GM21528 (cell line): ENCODE data around the gene PITX1.

Source experiments
- ATAC-seq: cut with Tn5 transposase; IDR thresholded peaks from one replicate; pipeline ENCODE4 v1.9.1; 2021; ENCODE audit warnings: mild to moderate bottlenecking, moderate library complexity; ENCODE audit not compliant: unreplicated experiment, low FRiP score

The PITX1 gene

DNA sequence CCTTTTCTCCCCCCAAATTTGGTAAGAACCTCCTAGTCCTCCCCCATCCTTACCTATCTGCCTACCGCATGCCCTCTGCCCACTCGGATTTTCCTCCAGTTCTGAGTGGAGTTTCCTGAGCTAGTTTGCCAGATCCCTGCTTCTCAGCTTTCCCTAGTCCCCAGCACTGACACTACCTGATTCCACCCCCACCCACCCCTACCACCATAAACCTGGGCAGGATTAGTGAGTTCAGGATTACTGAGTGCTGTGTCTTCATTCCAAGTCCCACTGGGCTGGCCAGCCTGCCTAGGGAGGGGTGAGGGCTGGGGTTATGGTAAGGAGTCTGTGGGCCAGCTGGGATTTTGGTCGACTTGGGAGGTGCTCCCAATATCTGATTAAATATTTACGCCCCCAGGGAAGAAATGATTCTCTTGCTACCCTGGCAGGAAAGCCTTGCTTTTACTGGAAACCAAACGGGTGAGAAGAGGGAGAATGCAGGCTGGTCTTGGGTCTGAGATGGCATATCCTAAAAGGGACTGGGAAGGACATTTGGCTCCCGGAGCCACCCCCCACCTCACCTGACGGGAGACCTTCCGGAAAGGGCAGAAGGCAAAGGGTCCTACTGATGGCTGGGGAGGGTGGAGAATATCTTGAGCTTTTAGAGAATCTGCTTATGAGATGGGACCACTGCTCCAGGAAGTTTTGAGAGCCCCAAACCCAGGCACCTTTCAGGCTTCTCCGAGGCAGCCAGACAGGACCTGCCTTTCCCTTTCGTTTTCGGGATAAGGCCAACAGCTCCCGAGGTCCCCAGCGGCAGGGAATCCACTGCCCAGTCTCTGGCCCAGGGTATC lies 3.7 kb downstream of the PITX1 start:
- no peak for ATAC-seq

DNA sequence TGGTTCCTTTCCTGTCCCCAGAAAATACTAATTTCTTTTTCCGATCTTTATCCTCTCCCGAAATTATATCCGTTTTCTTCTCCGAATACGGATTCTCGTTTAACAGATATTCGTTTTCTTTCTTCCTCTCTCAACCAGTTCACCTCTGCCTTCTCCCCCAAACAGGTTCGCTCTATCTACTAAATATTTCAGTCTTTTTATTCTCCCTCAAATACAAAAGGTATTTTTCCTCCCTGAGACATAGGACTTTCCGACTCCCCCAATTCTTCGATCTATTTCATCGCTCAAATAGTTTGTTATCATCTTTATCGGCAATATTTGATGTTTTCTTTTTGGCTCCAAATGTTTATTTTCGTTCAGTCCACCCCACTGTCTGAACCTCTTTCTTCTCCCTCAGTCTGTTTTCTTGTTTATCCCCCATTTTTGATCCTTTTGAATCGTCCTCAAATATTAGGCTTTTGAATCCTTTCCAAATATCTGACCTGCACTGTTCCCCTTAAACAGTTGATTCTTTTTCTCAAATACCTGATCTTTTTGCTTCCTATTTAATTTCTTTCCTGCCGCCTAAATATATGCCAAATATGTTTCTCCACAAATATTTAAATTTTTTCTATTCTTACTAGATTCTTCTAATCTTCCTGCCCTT lies 4.4 kb downstream of the PITX1 start:
- ATAC-seq: no peak

DNA sequence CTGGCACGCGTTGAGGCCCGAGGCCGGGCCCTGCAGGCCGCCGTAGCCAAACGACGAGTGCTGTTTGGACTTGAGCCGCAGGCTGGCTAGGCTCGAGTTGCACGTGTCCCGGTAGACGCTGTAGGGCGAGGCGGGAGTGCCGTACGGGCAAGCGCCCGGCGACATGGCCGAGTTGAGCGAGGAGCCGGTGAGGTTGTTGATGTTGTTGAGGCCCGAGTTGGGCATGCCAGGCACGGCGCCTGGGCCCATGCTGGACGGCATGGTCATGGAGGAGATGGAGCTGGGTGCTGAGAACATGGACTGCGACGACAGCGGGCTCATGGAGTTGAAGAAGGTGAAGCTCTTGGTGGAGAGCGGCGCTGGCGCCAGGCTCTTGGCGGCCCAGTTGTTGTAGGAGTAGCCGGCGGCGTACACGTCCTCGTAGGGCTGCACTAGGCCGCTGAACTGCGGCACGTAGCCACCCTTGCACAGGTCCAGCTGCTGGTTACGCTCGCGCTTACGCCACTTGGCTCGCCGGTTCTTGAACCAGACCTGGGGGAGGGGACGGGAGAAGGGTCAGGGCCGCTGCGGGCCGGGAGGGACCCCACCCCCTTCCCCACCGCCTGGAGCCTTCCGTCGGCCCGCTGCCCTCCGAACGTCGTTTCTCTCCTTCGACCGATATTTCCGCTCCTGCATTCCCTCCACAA lies 5.1 kb downstream of the PITX1 start:
- ATAC-seq: no peak

DNA sequence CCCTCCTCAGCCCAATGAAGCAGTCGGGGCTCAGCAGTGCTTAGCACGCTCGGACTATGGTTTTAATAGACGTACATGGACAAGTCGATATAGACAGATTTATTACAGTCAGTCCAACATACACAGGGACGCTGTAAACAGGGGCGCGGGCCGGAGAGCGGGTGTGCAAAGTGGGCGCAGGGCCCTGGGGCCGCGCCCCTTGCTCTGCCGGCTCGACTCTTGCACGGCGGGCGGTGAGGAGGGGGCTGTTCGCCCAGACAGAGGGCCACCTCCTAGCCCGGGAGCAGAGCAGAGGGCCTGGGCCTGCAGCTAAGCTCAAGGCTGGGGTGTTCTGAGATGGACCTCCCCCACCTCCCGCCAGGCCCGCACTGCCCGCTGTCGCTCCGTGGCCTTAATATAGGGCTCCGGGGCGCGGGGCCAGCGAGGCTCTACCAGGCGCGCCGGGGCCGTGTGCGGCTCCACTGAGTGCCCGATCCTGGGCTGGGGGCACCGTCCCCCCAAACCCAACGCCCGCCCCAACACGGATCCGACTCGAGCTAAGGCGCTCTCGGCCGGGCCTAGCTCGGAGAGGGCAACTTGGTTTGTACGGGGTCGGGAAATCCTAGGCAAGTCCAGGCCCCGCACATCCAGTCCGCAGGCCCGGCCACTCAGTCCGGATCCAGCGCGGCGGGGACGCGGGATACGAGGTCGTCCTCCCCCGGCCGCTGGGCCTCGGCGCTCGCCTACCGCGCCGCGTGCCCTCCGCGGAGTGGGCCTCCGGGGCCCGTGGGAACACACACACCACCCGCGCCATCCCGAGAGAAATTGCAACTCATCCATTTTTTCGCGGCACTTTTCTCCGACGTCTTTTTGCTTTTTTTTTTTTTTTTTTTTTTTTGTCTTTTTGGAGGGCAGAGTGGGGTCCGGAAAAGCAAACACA lies 6.1 kb downstream of the PITX1 start:
- no peak for ATAC-seq

DNA sequence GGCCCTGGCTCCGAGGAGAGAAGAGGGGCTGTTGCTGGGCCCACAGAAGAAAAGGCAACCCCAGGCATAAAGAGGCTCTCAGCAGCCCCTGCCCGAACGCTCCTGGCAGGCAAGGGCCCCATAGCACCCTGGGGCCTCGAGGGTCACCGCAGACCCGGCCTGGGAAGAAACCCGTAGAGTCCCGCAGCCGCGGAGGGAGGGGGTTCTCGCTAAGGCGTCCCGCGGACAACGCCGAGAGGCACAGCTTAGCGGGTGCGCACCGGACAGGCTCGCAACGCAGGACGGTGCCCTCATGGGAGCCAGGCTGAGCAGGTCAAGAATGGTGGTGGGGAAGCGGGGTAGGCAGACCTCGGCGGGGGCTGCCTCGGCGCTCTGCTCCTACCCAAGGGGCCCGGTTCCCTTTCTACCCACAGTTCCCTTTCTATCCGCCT lies 6.7 kb downstream of the PITX1 start:
- ATAC-seq: no peak

DNA sequence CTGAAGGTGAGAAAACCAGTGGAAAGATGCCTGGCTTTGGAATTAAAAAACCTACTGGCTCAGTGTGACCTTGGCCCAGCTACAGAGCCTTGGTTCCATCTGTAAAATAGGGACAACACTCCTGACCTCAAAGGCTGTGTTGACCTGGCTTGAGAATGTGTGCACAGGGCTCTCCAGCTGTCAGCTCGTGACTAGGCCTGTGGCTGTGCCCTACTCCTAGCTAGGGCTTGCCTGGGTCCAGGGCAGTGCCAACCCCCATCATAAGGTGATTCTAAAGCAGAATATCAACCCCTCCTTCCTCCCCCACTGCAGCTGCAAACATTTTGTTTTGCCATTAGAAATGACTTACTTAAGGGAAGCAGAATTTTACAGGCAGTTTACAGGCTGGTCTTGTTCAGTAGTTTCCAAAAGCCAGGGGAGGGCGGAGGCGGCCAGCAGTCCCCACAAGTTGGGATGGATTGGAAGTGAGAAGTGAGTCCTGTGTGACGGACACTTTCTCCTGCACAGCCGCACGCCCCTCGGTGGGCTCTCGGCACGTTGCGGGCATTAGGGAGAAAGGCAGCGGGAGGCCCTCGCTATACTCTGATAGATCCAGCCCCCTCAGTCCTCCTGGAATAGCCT lies 7.3 kb downstream of the PITX1 start:
- ATAC-seq: no peak

DNA sequence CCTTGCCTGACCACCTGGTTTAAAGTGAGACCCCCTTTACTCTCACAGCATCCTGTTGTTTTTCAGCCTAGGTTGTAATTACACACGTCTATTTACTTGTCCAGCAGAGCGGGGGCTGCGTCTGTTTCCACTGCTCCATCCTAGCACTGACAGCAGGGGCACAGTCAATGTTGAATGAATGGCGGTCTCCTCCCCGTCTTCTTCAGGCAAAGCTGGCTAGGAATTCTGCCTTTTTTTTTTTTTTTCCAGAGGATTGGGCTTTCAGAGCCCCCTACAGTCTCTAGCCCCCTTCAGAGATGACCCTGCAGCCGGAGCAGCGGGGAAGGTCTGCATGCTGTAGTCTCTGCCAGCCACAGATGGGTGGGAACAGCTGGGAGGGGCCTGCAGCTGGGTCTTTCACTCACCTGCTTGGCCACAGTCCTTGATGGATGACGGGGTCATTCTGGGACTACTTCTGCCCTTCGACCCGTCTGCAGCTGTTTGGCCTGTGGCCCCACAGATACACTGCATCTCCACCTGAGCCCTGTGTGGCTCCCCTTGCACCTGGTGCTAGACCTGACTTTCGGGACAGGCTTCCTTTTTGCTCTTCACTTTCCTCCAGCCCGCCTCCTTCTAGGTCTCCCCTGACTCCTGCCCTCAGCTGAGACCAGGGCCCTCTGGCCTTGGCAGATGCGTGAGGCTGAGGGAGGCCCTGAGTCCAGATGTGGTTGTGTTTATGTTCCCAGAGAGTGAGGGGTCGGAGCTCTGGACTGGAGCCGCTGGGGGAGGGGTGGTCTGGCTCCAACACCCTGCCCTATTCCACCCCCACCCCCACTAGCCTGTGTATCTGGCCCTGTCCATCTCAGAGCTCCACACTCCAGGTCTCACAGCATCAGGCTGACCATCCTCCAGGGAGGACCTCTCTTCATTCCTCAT lies 8.0 kb downstream of the PITX1 start:
- no peak for ATAC-seq

DNA sequence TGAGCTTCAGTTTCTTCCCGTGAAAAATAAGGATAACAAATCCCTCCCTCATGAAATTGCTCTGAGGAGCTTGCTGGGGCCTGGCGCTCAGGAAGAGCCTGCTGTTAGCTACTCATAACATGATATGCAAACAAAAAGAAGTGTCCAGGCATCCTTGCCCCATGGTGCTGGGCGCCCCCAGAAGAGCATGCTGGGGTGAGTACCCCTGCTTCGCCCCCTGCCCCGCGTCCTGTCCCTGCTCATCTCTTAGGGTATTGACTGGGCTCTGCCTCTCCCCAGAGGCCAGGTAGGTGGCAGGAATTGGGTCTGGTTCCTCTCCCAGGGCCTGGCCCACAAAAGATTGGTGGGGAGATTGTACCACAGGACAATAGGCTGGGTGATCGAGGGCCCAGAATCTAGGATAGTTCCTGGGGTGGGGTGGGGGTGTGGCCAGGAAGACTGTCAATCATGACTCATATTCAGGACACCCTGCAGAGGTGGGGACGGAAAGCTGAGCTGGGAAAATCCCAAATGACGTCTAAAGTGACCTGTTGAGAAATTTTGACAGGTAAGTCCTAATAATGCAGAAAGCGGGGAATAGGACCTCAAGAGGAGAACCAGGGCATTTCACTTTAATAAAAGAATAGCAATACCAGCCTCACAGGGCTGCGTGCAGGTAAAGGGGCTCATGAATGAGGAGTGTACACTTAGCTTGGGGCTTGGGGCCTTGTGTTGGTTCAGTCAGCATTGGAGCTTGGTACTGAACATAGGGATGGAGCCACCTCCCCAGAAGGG lies 8.9 kb downstream of the PITX1 start:
- ATAC-seq: no peak

DNA sequence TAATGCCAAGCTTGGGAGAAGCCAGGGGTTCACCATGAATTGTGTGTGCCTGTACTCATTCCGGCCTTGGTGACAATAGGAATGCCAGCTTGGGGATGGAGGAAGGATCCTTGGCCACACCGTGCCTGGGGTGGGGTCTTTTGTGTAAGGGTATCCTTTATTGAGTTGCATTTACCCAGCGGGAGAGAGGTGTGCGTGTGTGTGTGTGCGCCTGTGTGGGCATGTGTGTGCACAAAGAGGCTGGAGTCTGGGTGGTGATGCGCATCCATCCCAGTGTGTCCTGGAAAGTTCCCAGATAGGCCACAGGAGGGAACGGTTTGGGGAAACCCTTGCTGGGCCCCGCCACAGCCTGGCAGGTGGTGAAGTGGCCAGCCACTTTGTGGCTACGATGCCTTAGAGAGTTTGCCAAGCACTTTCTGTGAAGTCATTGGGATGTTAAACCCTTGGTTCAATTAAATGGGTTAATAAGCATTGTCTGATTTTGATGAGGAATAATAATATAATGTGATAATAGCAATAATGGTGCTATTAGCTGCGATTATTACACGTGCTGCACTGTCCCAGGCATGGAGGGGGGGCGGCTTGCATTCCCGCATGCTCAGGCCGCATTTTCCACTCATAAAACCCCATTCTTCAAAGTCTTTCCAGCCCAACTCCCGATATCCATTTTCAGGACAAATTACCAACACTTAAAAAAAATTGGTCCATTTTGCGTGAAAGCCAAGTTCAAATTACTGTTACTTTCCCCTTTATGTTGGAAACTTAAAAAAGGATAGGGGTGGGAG lies 13.7 kb downstream of the PITX1 start:
- no peak for ATAC-seq

DNA sequence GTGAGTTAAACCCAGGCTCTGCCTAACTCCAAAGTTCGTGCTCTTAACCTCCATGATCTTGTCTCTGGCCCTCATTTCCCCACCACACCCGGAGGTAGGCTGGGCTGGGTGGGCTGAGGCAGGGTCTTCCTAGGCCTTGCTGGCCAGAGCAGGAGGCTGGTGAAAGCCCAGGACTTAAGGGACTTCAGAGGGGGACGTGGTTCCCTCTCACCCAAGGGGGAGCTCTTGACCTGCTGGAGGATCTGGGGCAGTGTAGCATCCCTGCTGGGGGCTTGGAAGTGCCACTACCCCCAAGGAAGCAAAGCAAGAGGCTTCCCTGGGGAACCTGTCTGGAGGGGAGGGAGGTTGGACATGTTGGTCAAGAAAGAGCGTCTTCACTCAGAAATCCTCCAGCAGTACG lies 14.7 kb downstream of the PITX1 start:
- ATAC-seq: no peak

DNA sequence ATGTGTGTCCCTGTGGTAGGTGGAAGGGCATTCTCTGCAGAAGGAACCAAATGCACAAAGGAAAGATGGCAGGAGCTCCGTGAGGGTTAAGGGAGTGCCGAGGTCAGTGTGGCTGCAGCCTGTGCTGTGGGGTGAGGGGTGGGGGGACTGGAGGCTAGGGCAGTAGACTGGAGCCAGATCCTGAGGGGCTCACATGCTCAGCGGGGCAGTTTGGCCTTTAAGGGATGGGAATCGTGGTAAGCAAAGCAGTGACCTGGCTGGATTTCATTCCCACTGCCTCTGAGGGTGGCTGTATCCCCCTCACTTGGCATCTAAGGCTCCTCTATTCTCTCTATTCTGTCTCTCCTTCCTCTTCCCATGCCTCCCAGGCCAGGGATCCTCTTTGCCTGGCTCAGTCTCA lies 15.6 kb downstream of the PITX1 start:
- ATAC-seq: no peak

GRCh38 chr5:135016861-135017290 lies 17.2 kb downstream of the PITX1 start:
- no peak for ATAC-seq

DNA sequence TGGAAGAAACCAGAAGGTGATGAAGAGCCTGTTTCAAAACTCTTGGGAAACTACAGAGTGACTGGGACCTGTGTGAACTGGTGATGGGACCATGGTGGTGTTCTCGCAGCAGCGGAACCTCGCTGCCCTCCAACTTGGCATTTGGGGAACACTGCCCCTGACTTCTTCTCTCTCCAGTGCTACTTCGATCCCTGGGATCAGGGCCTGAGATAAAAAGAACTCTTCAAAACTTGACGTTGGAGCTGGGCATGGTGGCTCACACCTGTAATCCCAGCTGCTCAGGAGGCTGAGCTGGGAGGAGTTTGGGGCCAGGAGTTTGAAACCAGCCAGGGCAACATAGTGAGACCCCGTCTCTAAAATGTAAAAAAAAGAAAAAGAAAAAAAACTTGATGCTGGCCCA lies 18.1 kb downstream of the PITX1 start:
- ATAC-seq: no peak

- no peak for ATAC-seq
These were observed 20.0 kb downstream of the PITX1 start for GRCh38 chr5:135013947-135014570.

DNA sequence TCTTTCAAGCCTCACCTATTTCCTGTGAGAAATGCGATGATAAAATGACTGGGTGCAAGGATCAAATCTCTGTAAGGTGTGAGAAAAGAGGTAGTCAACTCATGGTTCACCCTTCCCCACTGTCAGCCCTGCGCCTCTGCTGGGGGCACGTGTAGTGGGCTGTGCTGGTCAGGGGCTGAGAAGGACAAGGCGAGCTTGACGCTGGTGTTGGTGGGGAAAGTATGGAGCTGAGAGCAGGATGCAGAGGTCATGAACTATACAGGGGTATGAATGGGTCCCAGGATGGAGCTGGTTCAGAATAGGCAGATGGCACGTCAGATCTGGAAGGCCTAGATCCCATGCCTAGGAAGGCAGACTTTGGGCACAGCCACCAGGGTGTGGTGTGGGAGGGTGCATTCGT lies 20.6 kb downstream of the PITX1 start:
- ATAC-seq: no peak

GRCh38 chr5:135012951-135013391 lies 21.1 kb downstream of the PITX1 start:
- ATAC-seq: no peak

GRCh38 chr5:135012033-135012588 lies 21.9 kb downstream of the PITX1 start:
- ATAC-seq: no peak
